KBM-7 (cell line): ENCODE results near the gene SLC6A2.

Source experiments
- DNase-seq: peaks from one replicate; pipeline ENCODE4 v3.0.0-alpha.2; 2015
- in situ Hi-C: fragments of 300-500 bp; cut with MboI; formaldehyde crosslinking; loops from 2 replicates; pipeline ENCODE4 v1.14.3; 2020; ENCODE audit warnings: low sequenced_read_pairs, low pct_unique_long_range_greater_than_20kb, mixed read lengths

The SLC6A2 gene

GRCh38 chr16:55643161-55643970 lies 12.4 kb upstream of the SLC6A2 start:
- in situ Hi-C loops: no loop called here

GRCh38 chr16:55645986-55646385 lies 9.8 kb upstream of the SLC6A2 start:
- no peak for DNase-seq
- in situ Hi-C loops: no loop called here

More at GRCh38 chr16:55643161-55643970, 12.4 kb upstream of the SLC6A2 start:
- no peak for DNase-seq

- in situ Hi-C loops: no loop called here
- DNase-seq: no peak
Measured at GRCh38 chr16:55647343-55647742, 8.4 kb upstream of the SLC6A2 start.

GRCh38 chr16:55647798-55648197 lies 8.0 kb upstream of the SLC6A2 start:
- DNase-seq: no peak
- in situ Hi-C loops: no loop called here

- no peak for DNase-seq
- in situ Hi-C loops: no loop called here
Measured at GRCh38 chr16:55651841-55652824, 3.7 kb upstream of the SLC6A2 start.

GRCh38 chr16:55653106-55653505 lies 2.7 kb upstream of the SLC6A2 start:
- in situ Hi-C loops: no loop called here

DNA sequence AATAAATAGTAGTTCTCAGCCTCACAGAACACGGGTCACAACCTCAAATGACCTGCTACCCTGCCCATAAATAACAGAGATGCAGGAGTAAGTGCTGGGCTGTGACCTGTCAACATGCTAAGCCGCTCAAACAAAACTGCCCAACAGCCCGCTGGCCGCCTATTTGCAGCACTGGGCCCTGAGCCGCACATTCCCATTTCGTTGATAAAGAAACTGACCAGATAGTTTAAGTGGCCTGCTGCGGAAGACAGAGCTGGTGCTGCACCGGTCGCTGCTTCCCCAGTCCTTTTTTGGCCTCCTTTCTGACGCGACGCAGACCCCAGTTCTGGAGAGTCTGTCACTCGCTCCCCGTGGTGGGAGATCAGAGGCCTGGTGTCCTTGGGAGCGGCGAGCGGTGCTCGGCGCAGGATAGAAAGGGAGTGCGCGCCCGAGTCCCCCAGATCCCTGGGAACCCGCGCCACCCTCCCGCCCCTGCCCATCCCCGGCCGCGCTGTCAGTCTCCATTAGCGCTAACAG lies 349 bp upstream of the SLC6A2 start:
- in situ Hi-C loops: no loop called here
- no peak for DNase-seq

More at GRCh38 chr16:55653106-55653505, 2.7 kb upstream of the SLC6A2 start:
- no peak for DNase-seq

GRCh38 chr16:55656691-55657092 lies 904 bp downstream of the SLC6A2 start:
- in situ Hi-C loops: no loop called here
- DNase-seq: no peak

DNA sequence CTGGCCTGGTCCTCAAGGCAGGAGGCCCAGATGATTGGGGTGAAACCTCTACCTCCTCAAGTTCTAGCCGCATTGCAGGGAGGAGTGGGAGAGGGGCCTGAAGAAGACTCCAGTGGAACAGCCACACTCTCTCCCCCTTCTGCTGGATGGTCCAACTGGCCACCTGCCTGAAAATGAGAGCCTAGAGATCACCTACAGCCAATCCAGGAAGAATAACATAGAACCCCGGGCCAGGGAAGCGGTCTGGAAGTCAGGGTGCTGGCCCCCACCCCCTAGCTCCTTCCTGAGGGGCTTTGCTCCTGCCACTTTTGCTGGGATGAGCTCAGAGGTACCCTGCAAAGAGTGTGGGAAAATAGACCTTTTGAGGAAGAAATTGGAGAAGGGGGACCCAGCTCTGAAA lies 1.8 kb downstream of the SLC6A2 start:
- DNase-seq: no peak

GRCh38 chr16:55658898-55659420 lies 3.2 kb downstream of the SLC6A2 start:
- no peak for DNase-seq
- in situ Hi-C loops: no loop called here

More for the DNA sequence above, 1.8 kb downstream of the SLC6A2 start:
- in situ Hi-C loops: no loop called here

DNA sequence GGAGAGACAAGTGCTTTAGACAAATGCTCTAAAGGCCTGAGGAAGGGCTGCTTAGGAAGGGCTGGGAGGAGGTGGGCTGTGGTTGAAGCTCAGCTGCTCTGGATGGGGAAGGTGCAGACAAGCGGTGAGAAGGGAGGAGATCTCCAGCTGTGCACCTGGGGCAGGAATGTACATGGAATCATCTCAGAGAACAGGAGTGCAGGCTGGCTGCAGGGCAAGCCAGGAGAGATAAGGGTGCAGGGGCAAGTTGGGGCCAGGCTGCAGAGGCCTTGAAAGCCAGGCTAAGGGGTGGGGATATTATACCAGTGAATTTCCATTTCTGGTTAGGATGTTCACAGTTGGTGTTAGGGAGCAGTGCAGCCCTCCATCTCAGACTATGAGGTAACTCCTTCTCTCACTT lies 4.2 kb downstream of the SLC6A2 start:
- in situ Hi-C loops: no loop called here
- DNase-seq: no peak

- in situ Hi-C loops: no loop called here
- DNase-seq: no peak
Measured at GRCh38 chr16:55660828-55661227, 5.0 kb downstream of the SLC6A2 start.

DNA sequence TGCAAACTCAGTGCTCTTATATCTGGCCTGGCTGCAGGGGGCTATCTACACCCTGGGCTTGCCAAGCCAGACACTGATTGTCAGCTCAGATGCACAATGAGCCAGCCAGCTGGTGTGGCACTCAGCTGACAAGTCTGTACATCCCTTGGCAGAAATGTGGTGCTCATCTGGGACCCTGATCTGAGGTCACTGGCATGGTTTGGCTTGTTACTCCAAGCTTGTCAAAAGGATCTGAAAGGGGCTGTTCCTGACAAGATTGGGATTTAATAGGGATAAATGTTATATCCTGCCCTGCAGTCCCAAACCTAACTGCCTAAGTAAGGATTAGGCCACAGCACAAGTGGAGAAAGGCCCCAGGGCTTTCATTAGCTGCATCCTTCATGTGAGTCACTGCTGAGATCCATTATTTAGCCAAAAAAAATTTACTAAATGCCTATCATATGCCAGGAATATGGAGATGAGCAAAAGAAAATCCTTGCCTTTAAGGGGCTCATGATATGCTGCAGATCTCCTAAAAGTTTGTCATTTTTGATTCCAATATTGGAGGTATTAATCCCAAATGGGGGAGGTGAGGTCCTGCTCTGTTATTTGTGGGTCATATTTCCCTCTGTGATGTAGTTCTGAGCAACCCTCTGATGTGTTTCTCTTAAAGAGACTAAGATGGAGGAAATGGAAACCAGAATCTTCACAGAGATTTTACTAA lies 6.3 kb downstream of the SLC6A2 start:
- in situ Hi-C loops: no loop called here
- DNase-seq: no peak

GRCh38 chr16:55662644-55663031 lies 6.8 kb downstream of the SLC6A2 start:
- in situ Hi-C loops: no loop called here

DNA sequence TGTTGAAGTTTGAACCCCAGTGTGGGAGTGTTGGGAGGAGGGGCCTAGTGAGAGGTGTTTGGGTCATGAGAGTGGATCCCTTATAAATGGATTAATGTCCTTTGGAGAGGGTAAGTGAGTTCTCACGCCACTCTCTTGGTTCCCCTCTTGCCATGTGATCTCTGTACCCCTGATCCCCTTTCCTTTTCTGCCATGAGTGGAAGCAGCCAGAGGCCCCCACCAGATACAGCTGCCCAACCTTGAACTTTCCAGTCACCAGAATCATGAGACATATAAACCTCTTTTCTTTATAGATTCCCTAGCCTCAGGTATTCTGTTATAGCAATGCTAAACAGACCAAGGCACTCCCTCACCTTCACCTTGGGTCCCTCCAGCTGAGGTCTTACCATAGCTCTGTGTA lies 7.4 kb downstream of the SLC6A2 start:
- in situ Hi-C loops: no loop called here
- no peak for DNase-seq

More at GRCh38 chr16:55662644-55663031, 6.8 kb downstream of the SLC6A2 start:
- DNase-seq: no peak

DNA sequence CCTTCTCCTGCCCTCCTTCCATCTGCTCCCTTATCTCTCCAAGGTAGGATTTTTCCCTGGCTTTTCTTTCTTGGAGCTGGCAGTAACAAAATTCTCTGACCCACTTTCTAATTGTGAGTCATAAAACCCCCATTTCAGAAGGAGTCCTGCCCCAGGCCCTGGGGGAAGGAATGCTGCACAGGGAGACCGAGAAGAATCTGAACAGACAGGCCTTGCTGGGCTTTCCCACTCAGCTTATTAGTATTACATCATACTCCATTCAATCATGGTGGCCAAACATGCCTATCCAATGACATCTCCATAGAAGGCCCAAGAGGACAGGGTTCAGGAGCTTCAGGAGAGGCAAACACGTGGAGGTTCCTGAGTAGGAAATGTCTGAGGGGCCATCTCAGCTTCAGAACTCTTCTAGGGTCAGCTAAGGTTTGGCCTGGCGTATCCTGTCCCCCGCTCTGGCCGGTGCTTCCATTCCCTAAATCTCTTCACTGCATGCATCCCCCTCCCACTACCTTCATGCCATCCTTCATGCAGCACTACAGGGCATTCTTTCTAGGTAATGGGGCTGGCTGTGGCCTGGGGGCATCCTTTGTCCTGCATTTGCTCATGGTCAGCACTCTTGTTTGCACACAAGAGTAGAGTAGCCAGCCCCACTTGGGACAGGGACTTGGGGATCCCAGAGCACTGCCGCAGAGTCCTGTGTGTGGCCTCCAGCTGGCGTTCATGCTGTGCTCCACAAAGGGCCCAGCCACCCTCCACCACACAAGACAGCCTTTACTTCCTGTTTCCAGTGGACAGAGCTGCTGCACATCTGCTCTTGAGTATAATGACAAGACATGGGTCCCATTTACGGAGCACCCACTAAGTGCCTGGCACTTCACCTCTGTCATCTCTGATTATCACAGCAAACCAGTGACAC lies 8.2 kb downstream of the SLC6A2 start:
- in situ Hi-C loops: no loop called here
- DNase-seq: peak; percentile 3

- no peak for DNase-seq
- in situ Hi-C loops: no loop called here
Measured at GRCh38 chr16:55664786-55665407, 9.1 kb downstream of the SLC6A2 start.

- in situ Hi-C loops: no loop called here
- DNase-seq: no peak
Measured at GRCh38 chr16:55665511-55665910, 9.7 kb downstream of the SLC6A2 start.
